Choroid plexus epithelial cell (primary cell): Measurements from ENCODE around the gene BRSK2.
A peak's percentile ranks its signal among the peaks of the same experiment; 100 is the strongest.

ENCODE experiments used
- DNase-seq: peaks from one replicate; pipeline ENCODE4 v3.0.0-alpha.2; 2010; ENCODE audit warnings: low read depth
- H3K4me3 ChIP-seq: 2 replicates; pipeline ENCODE4 v1.5.1; 2011; ENCODE audit warnings: low read depth, mild to moderate bottlenecking, control low read depth, low read length, moderate library complexity
- TF ChIP-seq, protein P1 (sequence below): conservative IDR thresholded peaks from 2 replicates; pipeline ENCODE4 v1.5.1; 2011; ENCODE audit warnings: low read depth, mild to moderate bottlenecking, control low read depth, inconsistent platforms, low read length, moderate library complexity

BRSK2 gene

DNA sequence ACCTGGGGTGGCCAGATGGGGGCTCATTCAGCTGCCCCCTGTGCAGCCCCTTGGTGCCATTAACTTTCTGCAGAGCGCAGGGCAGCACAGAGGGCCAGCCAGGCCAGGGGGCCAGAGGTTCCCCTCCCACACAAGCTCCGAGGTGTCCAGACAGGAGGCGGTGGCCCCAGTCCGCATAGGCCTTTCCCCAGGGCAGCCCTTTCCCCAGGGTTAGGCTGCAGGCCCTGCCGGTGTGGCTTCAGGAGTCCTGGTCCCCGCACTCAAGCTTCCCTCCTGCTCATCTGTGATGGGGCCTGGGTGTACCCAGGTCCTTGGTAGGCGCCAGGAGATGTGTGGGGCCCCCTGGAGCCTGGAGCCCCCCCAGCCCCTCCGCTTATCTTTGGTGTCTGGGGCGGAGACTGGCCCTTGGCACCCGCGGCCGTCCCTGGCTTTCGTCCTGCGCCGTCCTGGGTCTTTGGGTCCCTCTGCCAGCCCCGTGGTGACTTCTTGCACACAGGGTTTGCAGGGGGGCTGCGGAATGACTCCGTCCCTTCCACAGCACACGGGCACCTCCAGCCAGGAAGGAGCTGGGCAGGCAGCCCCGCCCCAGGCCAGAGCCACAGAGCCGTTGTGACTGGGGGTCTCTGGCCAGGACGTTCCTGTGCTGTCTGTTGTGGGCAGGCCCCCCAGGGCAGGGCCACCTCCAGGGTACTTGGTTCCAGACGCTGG lies 8.9 kb downstream of the BRSK2 start:
- no peak overlapping the region for H3K4me3 ChIP-seq
- DNase-seq, result no peak
- TF ChIP-seq, protein P1, sequence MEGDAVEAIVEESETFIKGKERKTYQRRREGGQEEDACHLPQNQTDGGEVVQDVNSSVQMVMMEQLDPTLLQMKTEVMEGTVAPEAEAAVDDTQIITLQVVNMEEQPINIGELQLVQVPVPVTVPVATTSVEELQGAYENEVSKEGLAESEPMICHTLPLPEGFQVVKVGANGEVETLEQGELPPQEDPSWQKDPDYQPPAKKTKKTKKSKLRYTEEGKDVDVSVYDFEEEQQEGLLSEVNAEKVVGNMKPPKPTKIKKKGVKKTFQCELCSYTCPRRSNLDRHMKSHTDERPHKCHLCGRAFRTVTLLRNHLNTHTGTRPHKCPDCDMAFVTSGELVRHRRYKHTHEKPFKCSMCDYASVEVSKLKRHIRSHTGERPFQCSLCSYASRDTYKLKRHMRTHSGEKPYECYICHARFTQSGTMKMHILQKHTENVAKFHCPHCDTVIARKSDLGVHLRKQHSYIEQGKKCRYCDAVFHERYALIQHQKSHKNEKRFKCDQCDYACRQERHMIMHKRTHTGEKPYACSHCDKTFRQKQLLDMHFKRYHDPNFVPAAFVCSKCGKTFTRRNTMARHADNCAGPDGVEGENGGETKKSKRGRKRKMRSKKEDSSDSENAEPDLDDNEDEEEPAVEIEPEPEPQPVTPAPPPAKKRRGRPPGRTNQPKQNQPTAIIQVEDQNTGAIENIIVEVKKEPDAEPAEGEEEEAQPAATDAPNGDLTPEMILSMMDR, result no peak

DNA sequence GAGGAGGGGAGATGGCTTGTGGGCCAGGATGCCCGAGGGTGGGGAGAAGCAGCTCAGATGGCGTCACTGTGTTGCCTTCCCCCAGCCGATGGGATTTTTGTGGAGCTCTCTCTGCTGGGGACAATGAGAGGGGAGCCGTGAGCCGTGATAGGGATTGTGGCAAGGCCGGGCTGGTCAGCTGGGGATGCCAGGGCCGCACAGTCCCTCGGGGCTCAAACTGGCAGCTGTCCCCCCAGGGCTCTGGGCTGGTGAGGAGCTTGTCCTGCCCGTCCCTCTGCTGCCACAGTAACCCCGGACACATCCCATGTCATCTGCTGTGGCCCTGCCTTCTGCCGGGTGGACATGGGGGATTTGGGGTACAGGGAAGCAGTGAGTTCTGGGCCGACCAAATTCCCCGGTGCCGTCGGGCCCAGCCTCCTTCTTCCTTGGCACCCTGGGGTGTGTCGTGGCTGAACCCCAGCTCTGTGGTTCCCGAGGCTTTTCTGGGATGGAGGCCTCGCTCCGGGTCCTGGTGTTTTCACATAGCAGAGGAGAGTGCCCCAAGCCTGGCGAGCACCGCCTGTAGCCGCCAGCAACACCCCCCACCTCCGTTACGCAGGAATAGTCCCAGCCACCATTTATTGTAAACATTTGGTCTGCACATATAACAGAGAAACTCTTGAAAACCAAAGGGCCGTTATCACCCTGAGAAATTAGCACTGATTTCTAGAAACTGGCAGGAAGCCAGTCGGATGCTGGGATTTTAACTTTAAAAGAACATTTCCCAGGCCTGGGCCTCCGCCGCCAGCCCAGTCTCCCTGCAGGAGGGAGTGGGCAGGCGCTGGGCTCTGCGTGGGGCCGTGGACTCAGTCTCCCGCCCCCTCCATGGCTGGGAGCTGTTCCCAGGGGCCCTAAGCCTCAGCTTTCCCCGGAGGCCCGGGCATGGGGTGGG lies 9.9 kb downstream of the BRSK2 start:
- TF ChIP-seq, protein P1, result no peak
- DNase-seq, result peak; percentile 22

DNA sequence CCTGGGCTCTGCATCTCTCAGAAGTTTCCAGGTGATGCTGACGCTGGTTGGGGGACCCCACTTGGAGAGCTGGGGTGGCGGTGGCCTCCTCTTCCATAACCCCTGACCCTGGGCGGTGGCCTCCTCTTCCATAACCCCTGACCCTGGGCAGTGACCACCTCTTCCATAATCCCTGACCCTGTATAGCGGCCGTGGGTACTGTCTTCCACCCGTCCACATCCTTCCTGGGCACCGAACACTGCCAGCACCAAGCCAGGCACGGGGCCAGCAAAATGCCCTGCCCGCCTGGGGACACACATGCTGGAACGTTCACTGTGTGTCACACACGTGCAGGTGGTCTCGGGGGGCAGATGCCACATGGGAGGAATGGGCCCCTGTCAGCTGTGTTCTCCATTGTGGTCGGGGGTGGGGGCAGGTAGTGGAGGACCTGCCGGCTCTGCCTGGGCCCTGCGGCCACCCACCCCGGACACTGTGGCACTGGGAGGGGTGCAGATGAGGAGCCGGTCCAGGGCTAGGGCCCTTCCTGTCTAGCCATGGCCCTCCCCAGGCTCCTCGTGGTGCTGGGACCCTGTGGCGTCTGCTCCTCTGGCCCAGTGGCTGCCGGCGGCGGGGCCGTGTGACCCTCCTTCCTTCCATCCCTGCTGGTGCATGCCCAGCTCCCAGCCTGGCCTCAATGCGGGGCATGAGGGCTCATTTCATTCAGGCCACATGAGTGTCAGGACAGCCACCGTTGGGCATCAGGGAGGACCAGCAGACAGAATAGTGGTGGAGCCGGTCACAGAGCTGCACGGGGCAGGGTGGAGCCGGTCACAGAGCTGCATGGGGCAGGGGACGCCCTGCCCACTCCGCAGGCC lies 10.8 kb downstream of the BRSK2 start:
- H3K4me3 ChIP-seq, result no peak overlapping the region
- no peak for DNase-seq
- TF ChIP-seq, protein P1, result no peak

More for the DNA sequence above, 9.9 kb downstream of the BRSK2 start:
- H3K4me3 ChIP-seq, result no peak overlapping the region

DNA sequence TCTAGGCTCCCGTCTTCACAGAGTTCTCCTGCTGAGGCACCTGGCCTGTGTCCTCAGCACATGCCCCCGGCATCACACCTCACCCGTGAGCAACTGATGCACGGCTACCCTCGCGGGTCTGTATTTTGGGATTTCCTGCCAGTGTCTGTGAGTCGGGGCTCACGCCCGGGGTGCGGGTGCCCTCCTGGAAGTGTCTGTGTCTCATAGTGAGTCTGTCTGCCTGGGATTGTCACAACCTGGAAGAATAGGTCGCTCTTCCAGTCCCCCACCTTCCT lies 11.4 kb downstream of the BRSK2 start:
- DNase-seq, result no peak
- H3K4me3 ChIP-seq, result no peak overlapping the region
- TF ChIP-seq, protein P1, result no peak

DNA sequence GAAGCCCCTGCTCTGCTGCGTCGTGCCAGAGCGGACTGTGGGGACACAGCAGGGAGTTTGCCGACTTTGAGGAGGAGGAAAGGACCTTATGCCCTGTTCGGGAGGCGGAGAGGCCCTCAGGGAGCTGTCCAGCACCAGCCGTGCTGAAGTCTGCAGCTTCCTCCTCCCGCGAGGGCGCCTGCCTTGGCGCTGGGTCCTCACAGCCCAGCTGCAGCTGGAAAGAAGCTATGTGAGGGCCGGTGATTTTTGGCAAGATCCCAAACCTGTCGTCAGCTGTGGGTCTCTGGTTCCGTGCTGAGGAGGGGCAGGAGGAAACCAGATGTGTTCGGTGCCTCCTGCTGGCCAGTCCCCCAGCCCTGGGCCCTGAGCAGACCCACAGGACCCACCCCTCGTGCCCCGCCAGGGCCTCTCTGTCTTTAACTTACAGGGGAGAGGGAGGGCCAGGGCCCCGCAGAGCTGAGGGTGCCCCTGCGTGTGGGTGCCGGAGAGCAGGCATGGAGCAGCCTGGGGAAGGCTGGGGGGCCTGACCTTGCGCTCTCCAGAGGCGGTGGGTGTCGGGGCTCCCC lies 12.0 kb downstream of the BRSK2 start:
- no peak overlapping the region for H3K4me3 ChIP-seq
- TF ChIP-seq, protein P1, result no peak
- peak; percentile 76 for DNase-seq

DNA sequence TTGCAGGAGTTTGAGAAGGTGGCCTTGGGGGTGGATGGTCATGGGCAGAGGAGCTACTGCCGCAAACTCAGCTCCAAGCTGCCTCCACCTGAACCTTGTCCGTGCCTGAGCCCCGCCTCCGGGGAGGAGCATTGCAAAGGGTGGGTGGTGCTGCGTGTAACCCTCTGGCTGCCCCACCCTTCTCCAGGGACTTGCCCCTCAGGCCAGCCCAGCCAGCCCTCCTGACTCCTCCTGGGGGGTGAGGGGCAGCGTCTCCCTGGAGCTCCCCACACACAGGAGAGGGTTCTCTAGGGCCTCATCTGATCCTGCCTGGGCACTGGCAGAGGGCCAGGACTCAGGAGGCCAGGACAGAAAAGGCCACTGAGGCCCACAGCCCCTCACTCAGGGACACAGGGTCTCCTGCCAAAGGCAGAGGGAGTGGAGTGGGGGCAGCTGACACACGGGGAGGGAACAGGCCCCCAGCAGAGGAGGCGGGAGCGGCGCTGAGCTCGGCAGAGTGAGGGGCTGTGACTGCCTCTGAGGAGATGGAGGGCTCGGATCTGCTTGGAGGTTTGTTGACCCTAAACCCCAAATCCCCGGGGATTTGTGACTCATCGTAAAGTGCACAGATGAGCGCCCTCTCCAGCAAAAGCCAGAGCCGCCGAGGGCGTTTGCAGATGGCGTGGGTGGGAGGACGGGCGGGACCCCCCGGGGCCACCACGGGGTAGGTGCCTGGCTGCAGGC lies 12.8 kb downstream of the BRSK2 start:
- DNase-seq, result no peak
- TF ChIP-seq, protein P1, result no peak
- no peak overlapping the region for H3K4me3 ChIP-seq
